Measurements from ENCODE around the gene TKT. TPM values are rescaled to one million over a fixed set of nuclear protein-coding genes. Genes with fewer than 3 reads are reported as not detected.

Gene TKT
- total RNA-seq, 1 experiment from 2014 or later, result 634 TPM

GRCh38 chr3:53195602-53196574 lies 59.9 kb downstream of the TKT start:
- H3K9me2 ChIP-seq (ENCODE audit: insufficient read depth), result no peaks in the 10 kb centered on the region
- ChIA-PET POLR2A (interaction anchor here (0.5 to 2.4 kb wide), 8 partner anchors 18 to 597 kb away, joined by 3 to 10 read pairs (median 3); no protein-coding TSS in a partner anchor), CTCF (interaction anchor here (0.7 to 2.6 kb wide), 16 partner anchors 8 to 91 kb away, joined by 3 to 28 read pairs (median 4); partner anchors contain the start of gene PRKCD), RAD21 (ENCODE audit: low non-redundant PET in 1 of 2, low total read pairs in 2 of 2, uncharacterized antibody in 2 of 2, unreplicated experiment in 2 of 2) (interaction anchor here (0.8 to 2.3 kb wide), 5 partner anchors 62 to 85 kb away, joined by 3 to 9 read pairs (median 5); no protein-coding TSS in a partner anchor)
- no peaks in the 10 kb centered on the region for H3K27me3 ChIP-seq (ENCODE audit: insufficient read depth, low read length)
- intact Hi-C loops (cut with micrococcal nuclease), result loop anchor here (1.0 to 5.0 kb wide), 3 partner anchors 62 to 344 kb away; no protein-coding TSS in a partner anchor
- no peak overlapping the region for H2AFZ ChIP-seq (ENCODE audit: low read depth, low read length, poor library complexity, severe bottlenecking)
- peaks cover 20% of the 10 kb centered on the region for H3K79me2 ChIP-seq (ENCODE audit: insufficient read depth, low read length)
- peak overlapping the region; percentile 85 for H3K27ac ChIP-seq (ENCODE audit: low read depth, low read length)
- peak overlapping the region; percentile 56 for H3K4me2 ChIP-seq (ENCODE audit: low read length)
- H3K36me3 ChIP-seq (ENCODE audit: control insufficient read depth in 1 of 2, insufficient read depth in 2 of 2, low read length in 2 of 2), result peaks cover 2 to 18% of the 10 kb centered on the region in 2 experiments; a peak in 2 of 4 replicates
- peak; percentile 12 for DNase-seq (ENCODE audit: low read depth, low spot score)
- peaks cover 18 to 52% of the 10 kb centered on the region in 2 experiments for H3K4me1 ChIP-seq (ENCODE audit: control insufficient read depth in 1 of 2, insufficient read depth in 2 of 2, low read length in 2 of 2)
- no peaks in the 10 kb centered on the region for H3K9me3 ChIP-seq (ENCODE audit: control insufficient read depth in 1 of 2, insufficient read depth in 1 of 2, low read depth in 1 of 2, low read length in 2 of 2)
- peak overlapping the region; percentile 55 for H3K9ac ChIP-seq (ENCODE audit: low read length)
- no peak for TF ChIP-seq CBX3 (IDR thresholded peaks at IDR 0.05; ENCODE audit: low read depth)
- TF ChIP-seq POLR2AphosphoS5 (IDR thresholded peaks at IDR 0.05; ENCODE audit: low read depth, low read length), result 0 out of 2 replicates have a peak, but pooled peaks have one; percentile 18
- TF ChIP-seq RAD21 (IDR thresholded peaks at IDR 0.05; ENCODE audit: low read depth), result peak; percentile 94
- TF ChIP-seq, protein P1, sequence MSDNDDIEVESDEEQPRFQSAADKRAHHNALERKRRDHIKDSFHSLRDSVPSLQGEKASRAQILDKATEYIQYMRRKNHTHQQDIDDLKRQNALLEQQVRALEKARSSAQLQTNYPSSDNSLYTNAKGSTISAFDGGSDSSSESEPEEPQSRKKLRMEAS (IDR thresholded peaks at IDR 0.05), result peak; percentile 87
- no peak for TF ChIP-seq SRF (IDR thresholded peaks at IDR 0.05; ENCODE audit: low read depth)
- TF ChIP-seq, protein P2, sequence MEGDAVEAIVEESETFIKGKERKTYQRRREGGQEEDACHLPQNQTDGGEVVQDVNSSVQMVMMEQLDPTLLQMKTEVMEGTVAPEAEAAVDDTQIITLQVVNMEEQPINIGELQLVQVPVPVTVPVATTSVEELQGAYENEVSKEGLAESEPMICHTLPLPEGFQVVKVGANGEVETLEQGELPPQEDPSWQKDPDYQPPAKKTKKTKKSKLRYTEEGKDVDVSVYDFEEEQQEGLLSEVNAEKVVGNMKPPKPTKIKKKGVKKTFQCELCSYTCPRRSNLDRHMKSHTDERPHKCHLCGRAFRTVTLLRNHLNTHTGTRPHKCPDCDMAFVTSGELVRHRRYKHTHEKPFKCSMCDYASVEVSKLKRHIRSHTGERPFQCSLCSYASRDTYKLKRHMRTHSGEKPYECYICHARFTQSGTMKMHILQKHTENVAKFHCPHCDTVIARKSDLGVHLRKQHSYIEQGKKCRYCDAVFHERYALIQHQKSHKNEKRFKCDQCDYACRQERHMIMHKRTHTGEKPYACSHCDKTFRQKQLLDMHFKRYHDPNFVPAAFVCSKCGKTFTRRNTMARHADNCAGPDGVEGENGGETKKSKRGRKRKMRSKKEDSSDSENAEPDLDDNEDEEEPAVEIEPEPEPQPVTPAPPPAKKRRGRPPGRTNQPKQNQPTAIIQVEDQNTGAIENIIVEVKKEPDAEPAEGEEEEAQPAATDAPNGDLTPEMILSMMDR (IDR thresholded peaks at IDR 0.05 in 2 of 3, conservative IDR thresholded peaks at IDR 0.05 in 1 of 3; ENCODE audit: borderline replicate concordance in 1 of 3, insufficient read depth in 1 of 3, low read depth in 2 of 3, low read length in 2 of 3), result peak; percentile 92 to 99 (median 98)
- peak; percentile 58 for ATAC-seq
- H4K20me1 ChIP-seq (ENCODE audit: insufficient read depth), result no peaks in the 10 kb centered on the region
- H3K4me3 ChIP-seq (replicated peaks in 1 of 2; ENCODE audit: low read depth in 1 of 2, low read length in 2 of 2), result 0 out of 4 replicates have a peak overlapping the region, but pooled peaks of 1 of the 2 experiments have one; percentile 27
- no TSS peak for BruUV-seq (replicated peaks)

Data from HCT116 (cell line).